RKO (cell line): ENCODE data around the gene MYBBP1A.

Experiments
- DNase-seq: peaks from one replicate; pipeline ENCODE4 v3.0.0-alpha.2; 2016; ENCODE audit warnings: low spot score

Gene MYBBP1A

DNA sequence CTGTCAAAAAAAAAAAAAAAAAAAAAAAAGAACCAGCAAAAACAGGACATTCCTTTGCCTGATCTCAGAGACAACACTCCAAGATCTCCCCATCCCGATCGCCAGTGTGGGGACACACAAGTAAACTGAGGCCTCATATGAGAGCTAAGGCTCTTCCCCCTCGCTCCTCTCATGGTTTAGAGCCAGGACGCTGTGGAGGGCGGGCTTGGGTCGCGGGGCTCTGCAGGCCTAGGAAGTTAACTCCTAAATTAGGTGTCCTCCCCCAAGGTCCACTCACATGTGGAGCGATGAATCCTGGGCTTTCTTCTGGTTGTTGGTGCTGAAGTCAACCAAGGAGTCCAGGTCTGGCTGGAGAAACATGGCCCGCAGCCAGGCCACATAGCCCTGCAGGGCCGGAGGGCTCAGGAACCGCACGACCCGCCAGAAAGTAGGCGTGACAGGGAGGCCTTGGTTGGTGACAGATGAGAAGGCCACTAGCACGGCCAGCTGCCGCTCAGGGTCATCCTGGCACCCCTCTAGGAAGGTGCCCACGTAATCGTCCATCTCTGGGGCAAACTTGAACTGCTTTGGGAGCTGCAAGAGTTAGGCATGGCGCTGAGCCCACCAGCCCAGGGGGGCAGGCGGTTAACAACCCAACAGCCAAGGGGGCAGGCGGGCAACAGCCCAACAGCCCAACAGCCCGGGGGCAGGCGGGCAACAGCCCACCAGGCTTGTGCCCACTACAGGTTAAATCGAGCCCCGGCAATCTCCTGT is 5.2 kb downstream of the MYBBP1A start:
- no peak for DNase-seq

DNA sequence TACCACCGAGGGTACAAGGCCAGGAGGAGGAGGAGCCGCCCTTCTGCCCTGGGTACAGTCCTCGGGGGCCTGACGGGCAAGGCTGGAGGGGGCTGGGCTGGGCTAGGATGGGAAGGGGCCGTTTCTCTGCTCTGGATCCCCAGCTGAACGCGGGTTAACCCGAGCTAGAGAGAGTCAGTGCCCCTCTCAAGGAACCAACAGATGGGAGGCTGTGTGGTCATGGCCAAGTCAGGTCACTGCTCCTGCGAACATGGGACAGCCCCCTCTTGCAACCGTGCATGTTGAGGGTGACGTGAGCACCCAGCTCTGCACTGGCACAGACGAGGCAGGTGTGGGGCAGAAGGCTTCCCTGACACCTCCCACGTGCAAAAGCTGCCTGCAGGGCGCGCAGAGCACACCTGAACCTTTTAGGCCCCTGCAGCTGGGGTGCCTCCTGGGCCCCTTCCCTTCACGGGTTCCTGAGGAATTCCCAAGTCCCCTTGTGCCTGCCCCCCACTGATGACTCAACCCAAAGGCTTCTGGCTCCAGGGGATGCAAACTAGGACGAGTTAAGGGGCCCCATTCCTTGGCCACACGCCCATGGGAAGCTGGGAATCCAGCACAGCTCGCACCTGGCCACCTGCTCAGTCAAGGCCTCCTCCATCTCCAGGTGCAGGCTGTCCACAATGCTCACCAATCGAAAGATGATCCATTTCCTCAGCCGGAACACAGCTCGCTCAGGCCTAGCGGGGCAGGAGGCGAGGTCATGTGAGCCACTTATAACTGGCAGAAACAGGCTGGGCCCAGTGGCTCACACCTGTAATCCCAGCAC is 6.3 kb downstream of the MYBBP1A start:
- DNase-seq, result no peak

GRCh38 chr17:4548061-4548461 is 7.1 kb downstream of the MYBBP1A start:
- no peak for DNase-seq

- DNase-seq, result no peak
These were observed 7.9 kb downstream of the MYBBP1A start for GRCh38 chr17:4547118-4547906.

GRCh38 chr17:4545217-4545951 is 9.8 kb downstream of the MYBBP1A start:
- no peak for DNase-seq

DNA sequence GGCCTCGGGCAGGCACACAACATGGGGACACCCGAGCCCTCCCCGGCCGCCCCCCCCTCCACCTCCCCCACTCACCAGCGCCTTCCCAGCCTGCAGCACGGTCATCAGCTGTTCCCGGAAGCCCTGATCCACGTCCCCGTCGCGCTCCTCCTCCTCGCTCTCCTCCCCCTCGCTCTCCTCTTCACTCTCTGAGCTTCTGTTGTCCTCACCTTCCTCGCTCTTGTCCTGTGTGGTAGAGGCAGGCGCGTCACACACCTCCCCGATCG is 10.3 kb downstream of the MYBBP1A start:
- DNase-seq, result no peak

- DNase-seq, result no peak
These were observed 10.8 kb downstream of the MYBBP1A start for GRCh38 chr17:4544135-4544950.

DNA sequence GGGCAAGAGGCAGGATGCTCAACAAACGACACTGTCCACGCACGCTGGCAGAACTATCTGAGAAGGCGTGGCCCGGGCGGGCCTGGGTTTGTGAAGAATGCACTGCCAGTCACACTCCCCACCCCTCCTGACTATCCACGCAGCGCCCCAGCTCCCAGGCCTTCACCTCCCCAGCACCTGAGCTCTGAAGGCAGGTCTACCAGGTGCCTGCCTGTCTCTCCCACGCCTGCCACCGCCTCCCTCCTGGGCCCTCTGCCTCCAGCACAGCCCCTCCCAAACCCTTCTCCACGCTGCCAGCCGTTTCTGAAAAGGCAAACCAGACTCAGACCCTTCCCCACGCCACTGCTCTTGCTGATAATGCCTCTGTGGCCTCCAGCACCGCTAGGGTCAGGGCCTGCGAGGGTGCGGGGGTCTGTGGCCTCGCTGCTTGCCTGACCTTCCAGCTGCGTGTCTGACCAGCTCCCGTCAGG is 11.6 kb downstream of the MYBBP1A start:
- no peak for DNase-seq

DNA sequence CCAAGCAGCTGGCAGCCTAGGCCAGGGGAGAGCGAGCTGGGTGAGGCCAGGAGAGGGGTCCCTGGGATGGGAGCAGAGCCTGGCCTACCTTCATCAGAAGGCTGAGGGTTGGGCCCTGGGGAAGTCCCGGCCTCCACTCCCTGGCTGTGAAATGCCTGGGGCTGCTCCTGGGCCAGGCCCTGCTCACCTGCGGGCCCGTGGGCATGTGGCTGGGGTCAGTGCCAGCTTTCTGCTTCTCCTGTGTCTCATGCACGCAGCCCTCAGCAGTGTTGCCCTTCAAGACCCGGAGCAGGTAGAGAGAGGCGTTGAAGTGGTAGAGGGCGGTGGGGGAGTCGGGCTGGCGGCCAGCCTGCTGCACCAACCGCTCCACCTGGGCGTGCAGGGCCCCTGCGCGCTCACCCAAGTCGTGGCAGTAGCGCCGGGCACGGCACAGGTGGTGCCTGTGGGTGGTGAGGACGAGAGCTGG is 12.4 kb downstream of the MYBBP1A start:
- DNase-seq, result no peak

DNA sequence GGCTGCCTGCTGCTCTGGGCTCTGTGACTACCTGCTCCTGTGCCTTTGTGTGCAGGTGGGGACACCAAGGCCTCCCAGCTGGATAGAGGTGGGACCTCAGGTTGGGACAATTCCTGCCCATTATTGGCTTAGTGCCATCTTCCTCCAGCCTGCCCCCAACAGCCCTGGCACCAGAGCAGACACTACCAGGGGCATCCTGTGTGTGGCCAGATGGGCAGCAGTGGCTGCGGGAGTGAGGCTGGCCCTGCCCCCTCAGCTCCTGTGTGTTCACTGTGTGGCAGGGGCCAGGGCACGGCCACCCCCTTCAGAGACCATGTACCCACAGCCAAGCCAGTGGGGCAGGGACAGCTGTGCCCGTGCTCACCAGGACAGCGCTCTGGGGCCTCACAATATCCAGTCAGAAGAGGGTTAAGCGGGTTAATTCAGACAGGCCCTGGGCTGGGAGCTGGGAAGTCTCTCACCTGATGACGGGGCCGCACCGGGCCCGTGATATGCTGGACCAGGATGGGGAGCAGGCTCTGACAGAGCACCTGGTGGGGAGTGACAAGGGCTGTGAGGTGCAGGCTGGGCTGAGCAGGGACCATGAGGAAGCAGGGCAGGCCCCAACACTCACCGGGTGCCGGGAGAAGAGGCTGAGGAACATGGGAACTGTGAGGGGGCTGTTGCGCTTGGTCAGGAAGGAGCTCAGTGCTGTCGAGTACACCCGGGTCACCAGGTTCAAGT is 13.0 kb downstream of the MYBBP1A start:
- DNase-seq, result no peak

DNA sequence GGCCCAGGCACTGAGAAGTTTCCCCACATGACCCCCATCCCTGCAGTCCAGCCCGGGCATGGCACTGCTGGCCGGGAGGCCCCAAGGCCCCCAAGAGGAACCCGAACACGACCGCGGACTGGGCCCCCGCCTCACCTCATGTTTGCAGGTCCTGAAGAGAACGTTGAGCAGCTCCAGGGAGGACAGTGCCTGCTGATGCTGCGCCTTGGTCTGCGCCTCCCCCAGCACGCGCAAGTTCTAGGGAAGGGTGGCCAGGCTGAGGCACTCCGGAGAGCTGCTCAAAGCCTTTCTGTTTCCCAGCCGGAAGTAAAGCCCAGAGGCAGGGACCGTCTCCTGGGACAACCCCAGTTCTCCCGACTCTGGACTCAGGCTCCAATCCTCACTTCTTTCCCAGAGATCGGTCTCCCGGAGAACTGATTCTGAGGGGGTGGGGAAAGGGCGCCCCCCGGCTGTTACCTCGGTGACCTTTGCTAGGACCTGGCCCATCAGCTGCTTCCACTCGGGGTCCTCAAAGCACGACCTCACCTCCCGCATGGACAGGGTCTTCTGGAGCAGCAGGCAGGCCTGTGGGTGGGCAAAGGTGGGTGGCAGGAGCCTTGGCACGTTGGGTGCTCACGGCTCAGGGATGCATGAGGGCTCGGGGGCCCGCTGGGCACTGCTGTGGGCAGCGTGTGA is 13.7 kb downstream of the MYBBP1A start:
- DNase-seq, result no peak

- DNase-seq, result no peak
These were observed 14.4 kb downstream of the MYBBP1A start for GRCh38 chr17:4540687-4541327.

DNA sequence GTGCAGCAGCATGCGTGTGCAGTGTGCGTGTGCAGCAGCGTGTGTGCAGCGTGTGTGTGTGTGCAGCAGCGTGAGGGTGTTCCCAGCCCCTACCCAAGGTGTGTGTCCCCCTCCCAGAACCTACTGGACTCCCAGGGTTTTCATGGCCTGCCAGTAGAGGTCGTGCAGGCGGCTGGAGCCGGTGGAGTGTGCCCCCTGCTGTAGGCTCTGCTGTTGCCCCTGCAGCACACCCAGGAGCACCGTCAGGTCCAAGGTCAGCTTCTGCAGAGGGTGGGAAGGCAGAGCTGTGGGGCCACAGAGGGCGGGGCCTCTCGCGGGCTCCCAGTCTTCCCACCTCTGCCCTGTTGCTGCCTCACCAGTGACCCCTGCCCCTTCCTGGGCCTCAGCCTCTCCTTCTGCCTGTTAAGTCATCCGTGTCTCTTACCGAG is 14.9 kb downstream of the MYBBP1A start:
- DNase-seq, result no peak

DNA sequence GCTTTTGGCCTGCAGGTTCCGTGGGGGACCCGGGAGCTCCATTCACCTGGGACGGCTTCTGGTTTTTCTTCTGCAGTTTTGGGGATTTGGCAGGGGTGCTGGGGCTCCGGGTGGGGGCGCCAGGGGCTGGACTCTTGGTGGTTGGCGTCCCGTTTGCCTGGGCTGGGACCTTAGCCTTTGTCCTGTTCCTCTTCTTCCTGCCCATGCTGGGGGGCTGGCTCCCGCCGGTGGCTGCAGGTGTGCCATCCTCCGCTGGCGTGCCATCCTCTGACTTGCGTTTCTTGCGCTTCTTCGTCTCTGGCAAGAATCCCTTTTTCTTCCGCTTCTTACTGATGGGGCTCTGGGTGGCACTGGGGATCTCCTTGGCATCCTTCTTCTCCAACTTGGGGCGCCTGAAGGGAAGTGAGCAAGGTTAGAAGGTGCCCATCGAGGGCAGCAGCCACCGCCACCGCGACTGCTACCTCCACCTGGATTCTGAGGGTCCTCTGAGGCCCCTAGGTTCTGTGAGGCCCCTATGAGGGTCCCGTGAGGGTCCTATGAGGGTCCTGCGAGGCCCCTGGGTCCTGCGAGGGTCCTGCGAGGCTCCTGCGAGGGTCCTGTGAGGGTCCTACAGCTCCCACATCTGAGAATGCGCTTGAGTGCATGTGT is 15.5 kb downstream of the MYBBP1A start:
- DNase-seq, result no peak

DNA sequence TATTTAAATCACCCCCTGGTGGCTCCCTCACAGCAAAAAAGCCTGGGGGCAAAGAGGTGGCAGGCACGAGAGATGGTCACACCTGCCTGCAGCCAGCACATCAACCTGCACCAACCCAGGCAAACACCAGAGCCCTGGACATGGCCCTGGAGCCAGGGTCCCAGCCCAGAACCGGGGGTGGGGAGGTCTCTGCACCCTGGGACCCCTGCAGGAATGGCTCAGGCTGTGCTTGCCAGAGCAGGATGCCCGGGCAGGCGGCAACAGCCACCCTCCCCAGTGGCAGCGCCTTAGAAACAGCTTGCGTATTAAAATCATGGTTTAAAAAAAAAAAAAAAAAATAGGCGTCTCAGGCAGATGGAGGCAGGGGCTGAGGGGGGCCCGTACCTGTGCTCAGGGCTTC is 16.2 kb downstream of the MYBBP1A start:
- DNase-seq, result no peak

GRCh38 chr17:4538236-4539002 is 16.8 kb downstream of the MYBBP1A start:
- no peak for DNase-seq

DNA sequence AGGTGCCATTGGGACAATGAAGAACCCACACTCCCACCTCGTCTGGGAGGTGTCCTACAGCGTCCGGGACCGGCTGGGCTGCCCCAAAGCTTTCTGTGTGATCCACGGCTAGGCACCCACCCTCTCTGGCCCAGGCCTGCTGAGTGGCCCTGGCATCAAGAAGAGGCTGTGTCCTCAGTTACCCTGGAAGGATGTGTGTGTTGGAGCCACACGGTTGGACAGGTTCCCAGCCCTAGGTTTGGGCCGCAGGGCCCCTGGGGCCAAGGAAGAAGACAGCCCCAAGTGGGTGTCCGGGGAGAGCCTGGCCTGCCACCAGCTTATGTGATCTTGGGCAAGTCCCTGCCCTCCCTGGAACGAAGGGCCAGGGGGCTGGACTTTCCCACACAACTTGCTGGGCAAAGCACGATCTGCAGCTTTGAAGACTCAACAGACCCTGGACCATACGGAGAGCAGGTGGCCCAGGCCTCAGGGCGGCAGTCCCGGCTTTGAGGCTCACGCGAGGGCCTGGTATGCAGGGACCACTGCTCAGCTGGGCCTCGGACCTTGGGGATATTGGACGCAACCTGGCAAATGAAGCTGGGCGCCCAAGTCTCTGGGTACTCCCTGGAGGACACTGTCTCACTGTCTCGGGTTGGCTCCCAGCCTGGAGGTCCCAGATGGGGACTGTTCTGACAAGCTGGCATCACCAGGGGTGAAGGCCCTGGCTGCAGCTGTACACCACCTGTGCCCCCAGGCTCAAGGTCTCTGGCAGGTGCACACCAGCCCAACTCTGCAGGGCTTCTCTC is 17.5 kb downstream of the MYBBP1A start:
- no peak for DNase-seq
